A549 treated with RU486 at 1 μM for 4 hours (cell line): ENCODE data around the gene TCAF1. TPM values are rescaled to one million over a fixed set of nuclear protein-coding genes. Genes with fewer than 3 reads are reported as not detected.

ENCODE experiments used
- total RNA-seq: library from RNA; stranded (reverse); fragments of 200-300 nt; extraction: Qiagen RNA extraction; gene quantifications from 5 replicates; pipeline ENCODE4 v1.2.3, GENCODE V29; 2022; ENCODE audit warnings: low read depth

The TCAF1 gene, protein sequence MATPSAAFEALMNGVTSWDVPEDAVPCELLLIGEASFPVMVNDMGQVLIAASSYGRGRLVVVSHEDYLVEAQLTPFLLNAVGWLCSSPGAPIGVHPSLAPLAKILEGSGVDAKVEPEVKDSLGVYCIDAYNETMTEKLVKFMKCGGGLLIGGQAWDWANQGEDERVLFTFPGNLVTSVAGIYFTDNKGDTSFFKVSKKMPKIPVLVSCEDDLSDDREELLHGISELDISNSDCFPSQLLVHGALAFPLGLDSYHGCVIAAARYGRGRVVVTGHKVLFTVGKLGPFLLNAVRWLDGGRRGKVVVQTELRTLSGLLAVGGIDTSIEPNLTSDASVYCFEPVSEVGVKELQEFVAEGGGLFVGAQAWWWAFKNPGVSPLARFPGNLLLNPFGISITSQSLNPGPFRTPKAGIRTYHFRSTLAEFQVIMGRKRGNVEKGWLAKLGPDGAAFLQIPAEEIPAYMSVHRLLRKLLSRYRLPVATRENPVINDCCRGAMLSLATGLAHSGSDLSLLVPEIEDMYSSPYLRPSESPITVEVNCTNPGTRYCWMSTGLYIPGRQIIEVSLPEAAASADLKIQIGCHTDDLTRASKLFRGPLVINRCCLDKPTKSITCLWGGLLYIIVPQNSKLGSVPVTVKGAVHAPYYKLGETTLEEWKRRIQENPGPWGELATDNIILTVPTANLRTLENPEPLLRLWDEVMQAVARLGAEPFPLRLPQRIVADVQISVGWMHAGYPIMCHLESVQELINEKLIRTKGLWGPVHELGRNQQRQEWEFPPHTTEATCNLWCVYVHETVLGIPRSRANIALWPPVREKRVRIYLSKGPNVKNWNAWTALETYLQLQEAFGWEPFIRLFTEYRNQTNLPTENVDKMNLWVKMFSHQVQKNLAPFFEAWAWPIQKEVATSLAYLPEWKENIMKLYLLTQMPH
- 12.6 to 20.3 TPM (median 19.5 TPM) in 5 replicates for total RNA-seq

DNA sequence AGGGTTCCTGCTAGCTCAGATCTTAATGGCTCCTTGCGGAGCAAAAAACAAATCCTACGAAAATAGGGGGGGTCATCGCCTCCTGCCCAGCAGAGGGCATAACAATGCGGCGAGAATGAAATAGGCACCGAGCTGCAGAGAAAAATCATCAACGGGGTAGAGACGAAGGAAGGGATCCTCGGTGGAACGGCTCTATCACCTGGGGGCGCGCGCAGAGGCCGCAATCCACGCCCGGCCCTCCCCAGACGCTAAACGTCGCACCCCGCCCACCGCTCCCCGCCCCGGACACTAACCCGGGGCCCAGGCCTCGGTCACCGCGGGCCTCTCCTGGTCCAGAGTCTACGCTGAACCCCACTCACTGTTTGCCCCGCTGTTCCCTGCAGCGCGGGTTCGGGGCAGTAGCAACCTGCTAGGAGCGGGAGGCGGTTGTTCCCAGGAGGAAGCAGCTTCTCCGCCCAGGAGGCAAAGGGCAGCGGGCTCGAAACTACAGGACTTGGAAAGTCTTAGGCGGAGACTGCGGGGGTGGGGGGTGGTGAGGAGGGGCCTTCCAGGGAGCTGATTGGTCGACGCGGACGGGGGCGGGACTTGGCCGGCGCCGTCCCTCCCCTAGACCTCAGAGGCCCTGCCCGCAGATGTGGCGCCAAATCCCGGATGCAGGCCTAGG, at the start of gene TCAF1:
Gene TCAF1, minus strand, starts transcription at position 509 of the 664 bp plus-strand sequence. CDS start 25,568 bp downstream, outside the sequence.

DNA sequence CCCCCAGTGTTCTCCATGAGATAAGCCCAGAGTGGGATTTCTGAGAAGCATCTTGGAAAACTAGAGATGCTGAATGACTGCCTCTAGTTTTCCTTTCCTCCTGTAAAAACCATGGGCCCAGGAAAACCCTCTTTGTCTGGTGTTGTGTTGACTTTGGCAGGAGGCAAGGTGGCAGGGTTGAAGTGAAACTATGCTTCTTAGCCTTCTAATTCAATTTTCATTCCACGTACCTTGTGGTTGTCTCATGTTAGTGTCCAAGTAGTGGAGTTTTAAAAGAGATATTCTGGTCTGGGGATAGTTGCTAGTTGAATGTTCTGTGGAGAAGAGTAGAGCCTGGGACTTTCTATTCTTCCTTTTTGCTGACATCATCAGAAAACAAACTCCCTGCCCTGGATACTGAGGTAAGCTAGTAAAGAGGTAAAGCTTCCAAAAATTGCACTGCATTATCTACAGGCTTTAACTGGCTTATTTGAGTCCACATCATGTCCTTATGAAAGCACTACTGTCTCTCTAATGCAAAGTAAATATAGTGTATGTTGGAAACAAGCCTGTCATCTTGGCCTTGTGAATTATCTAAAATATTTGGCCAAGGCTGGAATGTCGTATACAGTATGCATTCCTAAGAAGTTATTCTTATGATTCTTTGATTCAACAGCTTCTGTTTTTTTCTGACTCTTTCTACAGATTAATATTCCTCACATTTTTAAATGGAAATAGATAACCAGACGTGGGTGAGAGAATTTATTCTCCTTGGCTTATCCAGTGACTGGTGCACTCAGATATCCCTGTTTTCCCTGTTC, 32.8 kb upstream of the TCAF1 start, which contains the start of gene OR2F2:
Gene OR2F2, plus strand, starts transcription at position 708 of the 800 bp plus-strand sequence. Its CDS starts 0 bp downstream, at position 708.

Other genes starting within 250 kb of the TCAF1 start
- not detected in 5 replicates for gene CTAGE6, start 144.5 kb downstream of the TCAF1 start, total RNA-seq
- not detected in 5 replicates for gene OR2F2, start 33.1 kb upstream of the TCAF1 start, total RNA-seq
- not detected in 5 replicates for gene OR2F1, start 52.7 kb upstream of the TCAF1 start, total RNA-seq
- not detected in 5 replicates for gene OR6B1, start 98.1 kb upstream of the TCAF1 start, total RNA-seq
- gene OR2A5, start 146.8 kb upstream of the TCAF1 start, total RNA-seq: not detected in 5 replicates
- gene OR2A25, start 167.6 kb upstream of the TCAF1 start, total RNA-seq: not detected in 5 replicates
- not detected in 5 replicates for gene OR2A12, start 184.1 kb upstream of the TCAF1 start, total RNA-seq
- not detected in 5 replicates for gene OR2A2, start 207.4 kb upstream of the TCAF1 start, total RNA-seq
- gene OR2A14, start 221.0 kb upstream of the TCAF1 start, total RNA-seq: not detected in 5 replicates